ENCODE data around the gene ZMYND8. TPM values are rescaled to one million over a fixed set of nuclear protein-coding genes. Genes with fewer than 3 reads are reported as not detected.

The ZMYND8 gene
- total and polyA plus RNA-seq, 2 donors (not counting 3 experiments of a cell fraction or from before 2014, with no cell fraction given) = 30.6 to 75.2 TPM

DNA sequence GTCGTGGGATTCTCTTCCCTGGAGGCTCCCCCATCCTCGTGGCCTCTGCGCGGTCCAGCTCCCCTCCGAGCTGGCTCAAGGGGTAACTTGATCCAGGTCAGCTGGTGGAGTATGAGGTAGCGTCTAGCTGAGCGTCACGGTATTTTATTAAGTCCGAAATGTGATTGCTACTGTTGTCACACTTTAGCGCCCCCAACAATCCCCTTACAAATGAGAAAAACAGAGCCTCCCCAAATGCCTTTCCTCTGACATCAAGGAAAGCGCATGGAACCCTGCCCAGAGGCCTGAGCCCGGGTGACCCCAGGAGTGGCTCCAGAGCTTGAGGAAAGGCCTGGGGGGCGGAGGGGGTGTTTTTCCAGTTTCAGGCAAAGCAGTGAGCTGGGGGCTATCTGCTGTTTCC lies 192.4 kb downstream of the ZMYND8 start:
- no peak overlapping the region for H3K4me3 ChIP-seq (replicated peaks in 1 of 3; ENCODE audit: insufficient read depth in 1 of 3, low read depth in 1 of 3, low read length in 3 of 3)
- H3K9ac ChIP-seq (replicated peaks; ENCODE audit: extremely low read depth, insufficient read depth, low read length) = no peak overlapping the region
- CTCF ChIA-PET = no interaction called here
- H3K36me3 ChIP-seq (ENCODE audit: control insufficient read depth in 2 of 2, extremely low read depth in 1 of 2, insufficient read depth in 2 of 2, low read length in 2 of 2) = no peaks in the 10 kb centered on the region
- H3K9me3 ChIP-seq (replicated peaks; ENCODE audit: control insufficient read depth, insufficient read depth, low read length) = no peaks in the 10 kb centered on the region
- H3K79me2 ChIP-seq (ENCODE audit: control insufficient read depth, insufficient read depth, low read length) = no peaks in the 10 kb centered on the region
- POLR2A ChIA-PET = no interaction called here
- H3K27me3 ChIP-seq (ENCODE audit: control insufficient read depth in 2 of 2, insufficient read depth in 2 of 2, low read length in 2 of 2) = no peaks in the 10 kb centered on the region
- DNase-seq (ENCODE audit: low read depth, low spot score) = no peak
- BruUV-seq (replicated peaks) = no TSS peak
- H2AFZ ChIP-seq (ENCODE audit: low read depth, low read length) = no peak overlapping the region
- no peaks in the 10 kb centered on the region for H3K4me1 ChIP-seq (ENCODE audit: control insufficient read depth, extremely low read depth, insufficient read depth, low read length)
- TF ChIP-seq EZH2 (IDR thresholded peaks at IDR 0.05; ENCODE audit: borderline replicate concordance, low read depth, low read length, severe bottlenecking) (no peak), POLR2AphosphoS5 (IDR thresholded peaks at IDR 0.05; ENCODE audit: insufficient read depth, low read depth, low read length) (no peak), POLR2A (IDR thresholded peaks at IDR 0.05; ENCODE audit: low read depth, low read length) (no peak), GATA2 (IDR thresholded peaks at IDR 0.05; ENCODE audit: insufficient read depth, insufficient read length, low read depth, low read length) (no peak), JUN (IDR thresholded peaks at IDR 0.05; ENCODE audit: borderline replicate concordance, insufficient read depth, insufficient read length, low read depth) (no peak), FOS (IDR thresholded peaks at IDR 0.05; ENCODE audit: borderline replicate concordance, insufficient read depth, low read length) (no peak), MYC (IDR thresholded peaks at IDR 0.05; ENCODE audit: low read depth, low read length) (no peak)
- TF ChIP-seq, protein P1, sequence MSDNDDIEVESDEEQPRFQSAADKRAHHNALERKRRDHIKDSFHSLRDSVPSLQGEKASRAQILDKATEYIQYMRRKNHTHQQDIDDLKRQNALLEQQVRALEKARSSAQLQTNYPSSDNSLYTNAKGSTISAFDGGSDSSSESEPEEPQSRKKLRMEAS (IDR thresholded peaks at IDR 0.05; ENCODE audit: insufficient read depth, insufficient read length) = no peak
- TF ChIP-seq, protein P2, sequence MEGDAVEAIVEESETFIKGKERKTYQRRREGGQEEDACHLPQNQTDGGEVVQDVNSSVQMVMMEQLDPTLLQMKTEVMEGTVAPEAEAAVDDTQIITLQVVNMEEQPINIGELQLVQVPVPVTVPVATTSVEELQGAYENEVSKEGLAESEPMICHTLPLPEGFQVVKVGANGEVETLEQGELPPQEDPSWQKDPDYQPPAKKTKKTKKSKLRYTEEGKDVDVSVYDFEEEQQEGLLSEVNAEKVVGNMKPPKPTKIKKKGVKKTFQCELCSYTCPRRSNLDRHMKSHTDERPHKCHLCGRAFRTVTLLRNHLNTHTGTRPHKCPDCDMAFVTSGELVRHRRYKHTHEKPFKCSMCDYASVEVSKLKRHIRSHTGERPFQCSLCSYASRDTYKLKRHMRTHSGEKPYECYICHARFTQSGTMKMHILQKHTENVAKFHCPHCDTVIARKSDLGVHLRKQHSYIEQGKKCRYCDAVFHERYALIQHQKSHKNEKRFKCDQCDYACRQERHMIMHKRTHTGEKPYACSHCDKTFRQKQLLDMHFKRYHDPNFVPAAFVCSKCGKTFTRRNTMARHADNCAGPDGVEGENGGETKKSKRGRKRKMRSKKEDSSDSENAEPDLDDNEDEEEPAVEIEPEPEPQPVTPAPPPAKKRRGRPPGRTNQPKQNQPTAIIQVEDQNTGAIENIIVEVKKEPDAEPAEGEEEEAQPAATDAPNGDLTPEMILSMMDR (IDR thresholded peaks at IDR 0.05; ENCODE audit: extremely low read depth in 1 of 2, insufficient read depth in 1 of 2, low read depth in 1 of 2, low read length in 2 of 2) = no peak
- dilution Hi-C loops (cut with MboI; ENCODE audit: extremely low pct_ligation_motif_present, low sequenced_read_pairs) (no loop called here), intact Hi-C loops (cut with micrococcal nuclease) (no loop called here)
- no peaks in the 10 kb centered on the region for H4K20me1 ChIP-seq (replicated peaks; ENCODE audit: control insufficient read depth, extremely low read depth, insufficient read depth, low read length)
- H3K9me1 ChIP-seq (replicated peaks; ENCODE audit: control insufficient read depth, extremely low read depth, insufficient read depth, low read length) = no peaks in the 10 kb centered on the region
- no peak overlapping the region for H3K4me2 ChIP-seq (ENCODE audit: insufficient read depth, low read length)
- H3K27ac ChIP-seq (ENCODE audit: insufficient read depth, low read depth, low read length) = no peak overlapping the region
- FAIRE-seq = no peak

Data from endothelial cell of umbilical vein (primary cell).